Loucy (cell line): ENCODE data around the gene SH3BGRL2.

ENCODE experiments used
- H2AFZ ChIP-seq: fragments of 200-600 bp; sonication (generic); 2 replicates; pipeline ENCODE4 v1.6.0; 2016; ENCODE audit warnings: antibody characterized with exemption, mild to moderate bottlenecking, low read length, moderate library complexity
- H3F3A ChIP-seq: fragments of 200-600 bp; 2 replicates; pipeline ENCODE4 v1.6.0; 2016; ENCODE audit warnings: antibody characterized with exemption, low read depth, mild to moderate bottlenecking
- H3K27me3 ChIP-seq: fragments of 200-600 bp; sonication (generic); 2 replicates; pipeline ENCODE4 v1.6.1; 2014; ENCODE audit warnings: low read length, mild to moderate bottlenecking; ENCODE audit not compliant: insufficient read depth, poor library complexity, severe bottlenecking
- H3K36me3 ChIP-seq: fragments of 200-600 bp; sonication (generic); 2 replicates; pipeline ENCODE4 v1.6.1; 2016; ENCODE audit warnings: low read length; ENCODE audit not compliant: insufficient read depth
- H3K4me1 ChIP-seq: fragments of 200-600 bp; sonication (generic); 2 replicates; pipeline ENCODE4 v1.5.1; 2014; ENCODE audit warnings: low read length, mild to moderate bottlenecking; ENCODE audit not compliant: insufficient read depth, poor library complexity, severe bottlenecking
- H3K4me2 ChIP-seq: fragments of 200-600 bp; sonication (generic); 2 replicates; pipeline ENCODE4 v1.6.0; 2014; ENCODE audit warnings: antibody characterized with exemption, low read length, low read depth, mild to moderate bottlenecking; ENCODE audit not compliant: poor library complexity, severe bottlenecking
- H3K4me3 ChIP-seq: fragments of 200-600 bp; sonication (generic); 2 replicates; pipeline ENCODE4 v1.5.1; 2014; ENCODE audit warnings: low read length, mild to moderate bottlenecking, mixed read lengths; ENCODE audit not compliant: poor library complexity, severe bottlenecking
- H3K79me2 ChIP-seq: fragments of 200-600 bp; sonication (generic); 2 replicates; pipeline ENCODE4 v1.6.1; 2014; ENCODE audit warnings: low read length; ENCODE audit not compliant: insufficient read depth
- H3K9ac ChIP-seq: fragments of 200-600 bp; sonication (generic); 2 replicates; pipeline ENCODE4 v1.6.0; 2014; ENCODE audit warnings: mild to moderate bottlenecking, low read depth, low read length, moderate library complexity; ENCODE audit not compliant: poor library complexity, severe bottlenecking
- H3K9me2 ChIP-seq: fragments of 200-600 bp; sonication (generic); replicated peaks from 2 replicates; pipeline ENCODE4 v1.6.1; 2016; ENCODE audit warnings: low read depth, low read length, mixed read lengths
- H3K9me3 ChIP-seq: fragments of 200-600 bp; sonication (generic); 2 replicates; pipeline ENCODE4 v1.6.1; 2014; ENCODE audit warnings: mild to moderate bottlenecking, antibody characterized with exemption, low read length, low read depth; ENCODE audit not compliant: insufficient read depth
- H4K20me1 ChIP-seq: fragments of 200-600 bp; sonication (generic); 2 replicates; pipeline ENCODE4 v1.6.0; 2014; ENCODE audit warnings: antibody characterized with exemption, low read length, mild to moderate bottlenecking; ENCODE audit not compliant: insufficient read depth, poor library complexity, severe bottlenecking
- CTCF ChIP-seq: fragments of 200-600 bp; sonication (generic); conservative IDR thresholded peaks from 2 replicates; pipeline ENCODE4 v1.5.1; 2014; ENCODE audit warnings: mild to moderate bottlenecking, antibody characterized with exemption, low read length
- EZH2phosphoT487 ChIP-seq: fragments of 200-600 bp; IDR thresholded peaks from 2 replicates; pipeline ENCODE4 v1.6.1; 2018; ENCODE audit warnings: antibody characterized with exemption, mild to moderate bottlenecking, moderate library complexity, borderline replicate concordance

Gene SH3BGRL2

GRCh38 chr6:79649016-79649415, 17.9 kb downstream of the SH3BGRL2 start:
- H3K9me3 ChIP-seq, result no peaks in the 10 kb centered on the region
- no peaks in the 10 kb centered on the region for H3K9me2 ChIP-seq
- H3K4me2 ChIP-seq, result no peak overlapping the region
- H3K9ac ChIP-seq, result no peak overlapping the region
- H3K4me1 ChIP-seq, result no peaks in the 10 kb centered on the region
- H3K36me3 ChIP-seq, result no peaks in the 10 kb centered on the region
- no peaks in the 10 kb centered on the region for H3K27me3 ChIP-seq
- H4K20me1 ChIP-seq, result no peaks in the 10 kb centered on the region
- no peaks in the 10 kb centered on the region for H3K79me2 ChIP-seq
- H3F3A ChIP-seq, result no peaks in the 10 kb centered on the region
- no peak overlapping the region for H2AFZ ChIP-seq
- TF ChIP-seq CTCF (no peak), EZH2phosphoT487 (no peak)
- no peak overlapping the region for H3K4me3 ChIP-seq

- H3K9me3 ChIP-seq, result no peaks in the 10 kb centered on the region
- H3K9me2 ChIP-seq, result no peaks in the 10 kb centered on the region
- H3K9ac ChIP-seq, result no peak overlapping the region
- TF ChIP-seq CTCF (no peak), EZH2phosphoT487 (no peak)
- H3K36me3 ChIP-seq, result no peaks in the 10 kb centered on the region
- no peak overlapping the region for H3K4me2 ChIP-seq
- no peak overlapping the region for H3K4me3 ChIP-seq
- no peak overlapping the region for H2AFZ ChIP-seq
- no peaks in the 10 kb centered on the region for H3K4me1 ChIP-seq
- H3F3A ChIP-seq, result no peaks in the 10 kb centered on the region
- no peaks in the 10 kb centered on the region for H4K20me1 ChIP-seq
- no peaks in the 10 kb centered on the region for H3K27me3 ChIP-seq
- H3K79me2 ChIP-seq, result no peaks in the 10 kb centered on the region
Observed at GRCh38 chr6:79650950-79651349, 19.8 kb downstream of the SH3BGRL2 start.

- Histone ChIP-seq H3K9me2 (no peaks in the 10 kb centered on the region), H2AFZ (no peak overlapping the region), H3K9ac (no peak overlapping the region), H3F3A (no peaks in the 10 kb centered on the region), H3K4me1 (no peaks in the 10 kb centered on the region), H3K4me2 (no peak overlapping the region), H3K4me3 (no peak overlapping the region), H3K36me3 (no peaks in the 10 kb centered on the region), H3K9me3 (no peaks in the 10 kb centered on the region), H3K79me2 (no peaks in the 10 kb centered on the region), H3K27me3 (no peaks in the 10 kb centered on the region), H4K20me1 (no peaks in the 10 kb centered on the region)
- TF ChIP-seq CTCF (no peak), EZH2phosphoT487 (no peak)
Observed at GRCh38 chr6:79656134-79656533, 25.0 kb downstream of the SH3BGRL2 start.
